Liver (tissue), 9 donors: ENCODE data around the gene ENDOG. TPM values are rescaled to one million over a fixed set of nuclear protein-coding genes. Genes with fewer than 3 reads are reported as not detected.
"Not testable (repeated sequence)": the region's sequence is repeated elsewhere in the genome, so short reads cannot be mapped to it uniquely, and the experiment has no call there.

Experiments used
- DNase-seq: peaks from one replicate; pipeline ENCODE4 v3.0.0-alpha.2; 2017; ENCODE audit warnings: low spot score
- H3K27ac ChIP-seq, 2 donors: one replicate each; pipeline ENCODE4 v1.7.0; 2013; ENCODE audit warnings: inconsistent platforms in 2 of 2, low read length in 2 of 2, control low read depth in 1 of 2, low read depth in 1 of 2, mild to moderate bottlenecking in 1 of 2
- H3K27me3 ChIP-seq, 4 donors: one replicate each; pipeline versions ENCODE4 v1.6.1 to v1.7.0; 2013; ENCODE audit warnings: low read length in 3 of 4, inconsistent platforms in 1 of 4, mild to moderate bottlenecking in 1 of 4, moderate library complexity in 1 of 4; ENCODE audit not compliant: control insufficient read depth in 4 of 4, insufficient read depth in 4 of 4
- H3K36me3 ChIP-seq, 4 donors: one replicate each; pipeline versions ENCODE4 v1.6.1 to v1.7.0; 2013; ENCODE audit warnings: low read length in 3 of 4, mild to moderate bottlenecking in 3 of 4, low read depth in 1 of 4, moderate library complexity in 1 of 4; ENCODE audit not compliant: control insufficient read depth in 4 of 4, insufficient read depth in 3 of 4
- H3K4me1 ChIP-seq, 4 donors: one replicate each; pipeline versions ENCODE4 v1.6.1 to v1.7.0; 2013; ENCODE audit warnings: low read length in 3 of 4, mild to moderate bottlenecking in 3 of 4, moderate library complexity in 1 of 4; ENCODE audit not compliant: control insufficient read depth in 4 of 4, insufficient read depth in 4 of 4
- H3K4me3 ChIP-seq, 3 donors: one replicate each; pipeline versions ENCODE4 v1.6.1 to v1.7.0; 2013; ENCODE audit warnings: low read length in 3 of 3, control low read depth in 1 of 3, low read depth in 1 of 3, mild to moderate bottlenecking in 1 of 3
- H3K9ac ChIP-seq, 2 donors: one replicate each; pipeline ENCODE4 v1.7.0; 2013; ENCODE audit warnings: low read length in 2 of 2, mild to moderate bottlenecking in 2 of 2, moderate library complexity in 2 of 2, control low read depth in 1 of 2, low read depth in 1 of 2
- H3K9me3 ChIP-seq, 4 donors: one replicate each; pipeline versions ENCODE4 v1.6.1 to v1.7.0; 2013; ENCODE audit warnings: low read length in 3 of 4; ENCODE audit not compliant: control insufficient read depth in 4 of 4
- EGR1 ChIP-seq, 2 donors: IDR thresholded peaks; 2 replicates each; pipeline ENCODE4 v1.6.1; 2016 to 2018; ENCODE audit warnings: antibody characterized with exemption in 2 of 2, low read depth in 2 of 2
- FOXA1 ChIP-seq: IDR thresholded peaks from 2 replicates; pipeline ENCODE4 v1.6.1; 2016; ENCODE audit warnings: antibody characterized with exemption
- HNF4A ChIP-seq, 2 donors: conservative IDR thresholded peaks; 2 replicates each; pipeline ENCODE4 v1.6.1; 2016; ENCODE audit warnings: antibody characterized with exemption in 2 of 2, mild to moderate bottlenecking in 2 of 2
- HNF4G ChIP-seq: IDR thresholded peaks from 2 replicates; pipeline ENCODE4 v1.6.1; 2016; ENCODE audit warnings: antibody characterized with exemption
- JUND ChIP-seq, 2 donors: IDR thresholded peaks; 2 replicates each; pipeline ENCODE4 v1.6.1; 2016; ENCODE audit warnings: antibody characterized with exemption in 2 of 2
- NR2F2 ChIP-seq: IDR thresholded peaks from 2 replicates; pipeline ENCODE4 v1.6.1; 2016; ENCODE audit warnings: antibody characterized with exemption
- RAD21 ChIP-seq, 2 donors: IDR thresholded peaks; 2 replicates each; pipeline ENCODE4 v1.6.1; 2016; ENCODE audit warnings: antibody characterized with exemption in 2 of 2, mild to moderate bottlenecking in 2 of 2
- REST ChIP-seq: IDR thresholded peaks from 2 replicates; pipeline ENCODE4 v1.6.1; 2016; ENCODE audit warnings: antibody characterized with exemption, mild to moderate bottlenecking
- RXRA ChIP-seq, 2 donors: IDR thresholded peaks; 2 replicates each; pipeline ENCODE4 v1.6.1; 2017 to 2018; ENCODE audit warnings: antibody characterized with exemption in 2 of 2, mild to moderate bottlenecking in 1 of 2
- SP1 ChIP-seq: IDR thresholded peaks from 2 replicates; pipeline ENCODE4 v1.6.1; 2018; ENCODE audit warnings: antibody characterized with exemption, mild to moderate bottlenecking
- TAF1 ChIP-seq: conservative IDR thresholded peaks from 2 replicates; pipeline ENCODE4 v1.6.1; 2016; ENCODE audit warnings: antibody characterized with exemption, mild to moderate bottlenecking
- YY1 ChIP-seq: IDR thresholded peaks from 2 replicates; pipeline ENCODE4 v1.6.1; 2016; ENCODE audit warnings: antibody characterized with exemption, mild to moderate bottlenecking
- WGBS: extraction: QIAGEN DNeasy Blood & Tissue Kit; methylation state at CpG from one replicate; pipeline ENCODE4 v1.1.7; 2013; 5-methylcytosine and 5-hydroxymethylcytosine counted together
- polyA plus RNA-seq, 2 donors: library from polyadenylated mRNA; stranded (reverse) in 1 of 2; unstranded in 1 of 2; fragments of 200-250 nt in 1 of 2; fragments of >200 nt in 1 of 2; fragmentation: Nextera tagmentation in 1 of 2; extraction: Ambion mirVana in 1 of 2; gene quantifications; one replicate each; pipeline versions ENCODE4 v1.2.1 to v1.2.3, GENCODE V29; 2013 to 2015
- total RNA-seq, 2 donors: library from RNA; depleted of rRNA; stranded (reverse); fragments of >200 nt; gene quantifications; one replicate each; pipeline ENCODE4 v1.2.3, GENCODE V29; 2014
- TF ChIP-seq, protein P1 (sequence below): fragments of 150-350 bp; IDR thresholded peaks from 2 replicates; pipeline ENCODE4 v1.5.1; 2017; ENCODE audit warnings: improper control_type of control experiment, low read depth, low read length; ENCODE audit not compliant: missing input control
- TF ChIP-seq, protein P2 (sequence below): IDR thresholded peaks from 2 replicates; pipeline ENCODE4 v1.6.1; 2016; ENCODE audit warnings: antibody characterized with exemption
- donor health status: healthy.
- donor health status: healthy.
- donor health status: healthy.
- donor health status: healthy.
- donor health status: healthy.

The ENDOG gene
- total and polyA plus RNA-seq, 4 donors = 11.3 to 25.0 (median 15.0) TPM

DNA sequence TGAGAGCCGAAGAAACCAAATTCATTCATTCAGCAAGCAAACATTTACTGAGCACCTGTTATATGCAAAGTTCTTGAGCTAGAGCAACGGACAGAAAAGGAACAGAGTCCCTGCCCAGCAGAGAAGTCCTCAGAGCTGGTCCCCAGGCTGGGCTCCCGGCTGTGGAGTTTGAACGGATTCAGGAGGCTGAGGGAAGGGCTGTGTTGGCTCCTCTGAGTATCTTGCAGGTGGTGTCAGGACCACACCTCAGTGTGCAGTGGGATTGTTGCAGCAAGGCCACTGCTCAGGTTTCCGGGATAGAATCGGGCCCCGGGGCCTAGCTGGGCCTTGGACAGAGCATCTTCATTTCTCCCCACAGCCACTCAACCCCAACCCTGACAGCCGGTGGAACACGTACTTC is 26.2 kb upstream of the ENDOG start (continued):
- TF ChIP-seq, protein P1, sequence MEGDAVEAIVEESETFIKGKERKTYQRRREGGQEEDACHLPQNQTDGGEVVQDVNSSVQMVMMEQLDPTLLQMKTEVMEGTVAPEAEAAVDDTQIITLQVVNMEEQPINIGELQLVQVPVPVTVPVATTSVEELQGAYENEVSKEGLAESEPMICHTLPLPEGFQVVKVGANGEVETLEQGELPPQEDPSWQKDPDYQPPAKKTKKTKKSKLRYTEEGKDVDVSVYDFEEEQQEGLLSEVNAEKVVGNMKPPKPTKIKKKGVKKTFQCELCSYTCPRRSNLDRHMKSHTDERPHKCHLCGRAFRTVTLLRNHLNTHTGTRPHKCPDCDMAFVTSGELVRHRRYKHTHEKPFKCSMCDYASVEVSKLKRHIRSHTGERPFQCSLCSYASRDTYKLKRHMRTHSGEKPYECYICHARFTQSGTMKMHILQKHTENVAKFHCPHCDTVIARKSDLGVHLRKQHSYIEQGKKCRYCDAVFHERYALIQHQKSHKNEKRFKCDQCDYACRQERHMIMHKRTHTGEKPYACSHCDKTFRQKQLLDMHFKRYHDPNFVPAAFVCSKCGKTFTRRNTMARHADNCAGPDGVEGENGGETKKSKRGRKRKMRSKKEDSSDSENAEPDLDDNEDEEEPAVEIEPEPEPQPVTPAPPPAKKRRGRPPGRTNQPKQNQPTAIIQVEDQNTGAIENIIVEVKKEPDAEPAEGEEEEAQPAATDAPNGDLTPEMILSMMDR = no peak

- whole genome bisulfite sequencing = 71% methylated on average over 8 of the region's 8 CpGs
- TF ChIP-seq RAD21 (IDR thresholded peaks at IDR 0.05) (no peak), HNF4A (conservative IDR thresholded peaks at IDR 0.05) (peak; percentile 67 to 86), RXRA (IDR thresholded peaks at IDR 0.05) (peak; percentile 42 to 48), SP1 (peak; percentile 37), HNF4G (peak; percentile 38)
- H3K4me3 ChIP-seq = no peak overlapping the region
- H3K9me3 ChIP-seq = no peaks in the 10 kb centered on the region
- H3K36me3 ChIP-seq = peaks cover 2 to 34% (median 15%) of the 10 kb centered on the region in 4 donors
- no peaks in the 10 kb centered on the region for H3K27me3 ChIP-seq
- no peak overlapping the region for H3K27ac ChIP-seq
- peaks cover 3 to 34% (median 26%) of the 10 kb centered on the region in 4 donors for H3K4me1 ChIP-seq
- DNase-seq = no peak
- H3K9ac ChIP-seq = no peak overlapping the region
These were observed 25.2 kb upstream of the ENDOG start for GRCh38 chr9:128792978-128793686.

DNA sequence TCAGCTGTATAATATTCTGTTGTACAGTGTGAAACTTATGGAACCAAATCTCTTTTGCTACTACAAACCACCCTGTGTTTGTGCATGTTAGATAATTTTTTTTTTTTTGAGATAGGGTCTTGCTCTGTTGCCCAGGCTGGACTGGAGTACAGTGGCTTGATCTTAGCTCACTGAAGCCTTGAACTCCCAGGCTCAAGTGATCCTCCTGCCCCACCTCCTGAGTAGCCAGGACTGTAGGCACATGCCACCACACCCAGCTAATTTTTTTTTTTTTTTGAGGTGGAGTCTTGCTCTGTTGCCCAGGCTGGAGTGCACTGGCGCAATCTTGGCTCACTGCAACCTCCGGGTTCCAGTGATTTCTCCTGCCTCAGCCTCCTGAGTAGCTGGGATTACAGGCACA is 23.3 kb upstream of the ENDOG start:
- not testable (repeated sequence) for DNase-seq
- H3K4me1 ChIP-seq = peaks cover 0 to 26% (median 19%) of the 10 kb centered on the region in 4 donors
- WGBS = 49% methylated on average over 2 of the region's 2 CpGs

DNA sequence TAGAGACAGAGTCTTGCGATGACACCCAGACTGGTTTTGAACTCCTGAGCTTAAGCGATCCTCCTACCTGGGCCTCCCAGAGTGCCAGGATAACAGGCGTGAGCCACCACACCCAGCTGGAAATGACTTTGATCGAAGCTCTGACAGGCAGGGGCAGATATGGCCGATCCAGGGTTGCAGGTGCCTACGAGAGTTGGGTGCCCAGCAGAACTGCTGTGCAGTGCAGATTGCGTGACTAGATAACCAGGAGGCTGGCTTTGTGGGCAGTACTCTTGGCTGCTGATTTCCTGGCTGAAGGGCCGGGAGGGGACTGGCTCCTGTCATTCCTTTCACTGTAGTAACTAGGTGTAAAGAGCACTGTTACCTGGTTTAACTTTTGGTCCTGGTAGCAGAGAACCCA is 19.4 kb upstream of the ENDOG start:
- Histone ChIP-seq H3K9ac (no peak overlapping the region), H3K36me3 (peaks cover 11 to 56% (median 38%) of the 10 kb centered on the region in 4 donors), H3K4me1 (peaks cover 0 to 6% (median 2%) of the 10 kb centered on the region in 4 donors), H3K9me3 (no peaks in the 10 kb centered on the region), H3K4me3 (no peak overlapping the region), H3K27me3 (no peaks in the 10 kb centered on the region), H3K27ac (no peak overlapping the region)
- no peak for DNase-seq
- WGBS = 88% methylated on average over 8 of the region's 8 CpGs
- TF ChIP-seq FOXA1 (no peak), HNF4A (conservative IDR thresholded peaks at IDR 0.05) (no peak), RXRA (IDR thresholded peaks at IDR 0.05) (no peak)

More for the DNA sequence above, 23.3 kb upstream of the ENDOG start:
- H3K27me3 ChIP-seq, H3K27ac ChIP-seq, H3K4me3 ChIP-seq, H3K9me3 ChIP-seq, H3K9ac ChIP-seq: not testable (repeated sequence)
- peaks cover 2 to 51% (median 28%) of the 10 kb centered on the region in 4 donors for H3K36me3 ChIP-seq

- H3K9ac ChIP-seq = no peak overlapping the region
- H3K9me3 ChIP-seq = no peaks in the 10 kb centered on the region
- no peak for DNase-seq
- H3K4me3 ChIP-seq = no peak overlapping the region
- WGBS = 96% methylated on average over 7 of the region's 7 CpGs
- peaks cover 13 to 59% (median 41%) of the 10 kb centered on the region in 4 donors for H3K36me3 ChIP-seq
- H3K27me3 ChIP-seq = no peaks in the 10 kb centered on the region
- no peak overlapping the region for H3K27ac ChIP-seq
- H3K4me1 ChIP-seq = no peaks in the 10 kb centered on the region
- TF ChIP-seq NR2F2 = no peak
- no peak for TF ChIP-seq JUND (IDR thresholded peaks at IDR 0.05)
- no peak for TF ChIP-seq SP1
- TF ChIP-seq YY1 = no peak
- TF ChIP-seq, protein P2, sequence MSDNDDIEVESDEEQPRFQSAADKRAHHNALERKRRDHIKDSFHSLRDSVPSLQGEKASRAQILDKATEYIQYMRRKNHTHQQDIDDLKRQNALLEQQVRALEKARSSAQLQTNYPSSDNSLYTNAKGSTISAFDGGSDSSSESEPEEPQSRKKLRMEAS = no peak
- TF ChIP-seq EGR1 (IDR thresholded peaks at IDR 0.05; ENCODE audit: low read depth in 2 of 2) = no peak
- TF ChIP-seq TAF1 = no peak
- no peak for TF ChIP-seq REST
These were observed 18.2 kb upstream of the ENDOG start for GRCh38 chr9:128800061-128800460.
